Stimulated activated CD4-positive, alpha-beta T cell treated with anti-CD3 and anti-CD28 coated beads, Interleukin-1b, Interleukin-23, amount 100 ng/mL, for 4 hours (primary cell): ENCODE measurements around the gene CFLAR.
"Not testable (repeated sequence)": the region's sequence is repeated elsewhere in the genome, so short reads cannot be mapped to it uniquely, and the experiment has no call there.

Experiments
- DNase-seq, 2 donors: peaks; one replicate each; pipeline ENCODE4 v3.0.0-alpha.2; 2020; ENCODE audit warnings: low read depth in 2 of 2

Gene CFLAR

DNA sequence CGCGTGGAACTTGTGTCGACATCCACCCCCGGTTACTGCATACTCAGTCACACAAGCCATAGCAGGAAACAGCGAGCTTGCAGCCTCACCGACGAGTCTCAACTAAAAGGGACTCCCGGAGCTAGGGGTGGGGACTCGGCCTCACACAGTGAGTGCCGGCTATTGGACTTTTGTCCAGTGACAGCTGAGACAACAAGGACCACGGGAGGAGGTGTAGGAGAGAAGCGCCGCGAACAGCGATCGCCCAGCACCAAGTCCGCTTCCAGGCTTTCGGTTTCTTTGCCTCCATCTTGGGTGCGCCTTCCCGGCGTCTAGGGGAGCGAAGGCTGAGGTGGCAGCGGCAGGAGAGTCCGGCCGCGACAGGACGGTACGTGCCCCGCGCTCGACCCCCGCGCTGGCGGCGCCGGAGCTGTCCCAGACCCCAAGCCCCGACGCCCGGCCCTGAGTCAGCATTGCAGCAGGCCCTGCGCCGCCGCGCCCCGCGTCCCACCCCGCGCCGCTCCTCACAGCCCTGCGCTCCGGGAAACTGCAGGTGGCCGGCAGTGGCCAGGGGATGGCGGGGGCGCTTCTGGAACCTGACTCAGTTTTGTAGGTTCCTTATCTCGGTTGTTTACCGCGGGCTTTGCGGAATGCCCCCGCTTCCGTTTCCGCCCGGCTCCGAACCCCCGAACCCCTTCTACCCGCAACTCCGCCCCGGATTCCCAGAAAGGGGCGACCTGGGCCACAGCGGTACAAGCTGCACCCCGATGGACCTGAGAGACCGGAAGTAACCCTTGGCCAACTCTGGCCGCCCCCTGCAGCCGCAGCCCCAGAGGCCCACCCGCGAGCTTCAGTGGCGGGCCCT is at the start of gene CFLAR:
Gene CFLAR (plus strand): TSS at position 50 of the 844 bp plus-strand sequence. CDS start 13,702 bp downstream, outside the sequence.
- peak; percentile 60 to 61 for DNase-seq

DNA sequence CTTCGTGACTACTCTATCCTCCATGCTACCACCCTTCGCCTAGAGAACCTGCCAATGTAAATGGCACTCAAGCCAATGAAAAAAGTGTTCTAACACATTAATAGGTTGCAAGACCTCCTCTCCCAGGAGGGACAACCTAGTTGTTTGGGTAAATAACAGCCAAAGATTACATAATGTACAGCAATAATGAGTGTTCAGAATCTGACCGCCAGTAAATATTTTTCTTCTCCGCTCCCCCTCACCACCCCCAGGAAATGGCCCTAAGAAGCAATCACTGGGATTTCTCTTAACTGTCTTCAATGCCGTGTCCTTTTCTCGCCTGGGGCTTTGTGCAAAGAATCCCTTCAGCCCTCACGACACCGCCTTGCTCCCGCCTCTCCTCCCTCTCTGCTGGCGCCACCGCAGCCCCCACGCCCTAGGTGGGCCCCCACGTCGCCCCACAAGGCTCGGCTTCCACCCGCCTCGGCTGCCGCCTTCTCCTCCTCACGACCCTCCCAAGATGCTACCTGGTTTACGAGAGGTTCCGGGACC is 45.0 kb upstream of the CFLAR start:
- no peak for DNase-seq

- peak; percentile 78 to 87 for DNase-seq
Observed at GRCh38 chr2:201071479-201072200, 44.3 kb upstream of the CFLAR start, which contains the start of the genes HYCC2 and NDUFB3. Gene HYCC2 (minus strand): TSS chr2:201071671. CDS start chr2:201024009, 47,662 bp downstream. Gene NDUFB3 (plus strand): TSS chr2:201072001. CDS start chr2:201078883, 6,882 bp downstream.

DNA sequence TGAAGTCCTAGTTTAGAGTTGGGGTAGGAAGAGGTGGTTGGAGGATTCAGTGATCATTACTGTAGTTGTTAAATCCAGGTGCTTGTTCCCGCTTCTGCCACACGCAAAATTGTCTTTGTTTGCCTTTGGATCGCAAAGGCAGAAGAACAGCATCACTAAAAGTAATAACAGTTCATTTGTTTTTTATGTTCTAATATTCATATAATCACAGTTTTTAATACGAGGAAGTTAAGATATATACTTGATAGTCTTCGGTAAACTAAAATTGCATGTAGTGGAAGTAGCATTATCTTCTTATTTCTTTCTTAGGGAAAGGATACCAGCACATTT is 43.8 kb upstream of the CFLAR start:
- no peak for DNase-seq

- no peak for DNase-seq
Observed at GRCh38 chr2:201073071-201073470, 42.9 kb upstream of the CFLAR start.

DNA sequence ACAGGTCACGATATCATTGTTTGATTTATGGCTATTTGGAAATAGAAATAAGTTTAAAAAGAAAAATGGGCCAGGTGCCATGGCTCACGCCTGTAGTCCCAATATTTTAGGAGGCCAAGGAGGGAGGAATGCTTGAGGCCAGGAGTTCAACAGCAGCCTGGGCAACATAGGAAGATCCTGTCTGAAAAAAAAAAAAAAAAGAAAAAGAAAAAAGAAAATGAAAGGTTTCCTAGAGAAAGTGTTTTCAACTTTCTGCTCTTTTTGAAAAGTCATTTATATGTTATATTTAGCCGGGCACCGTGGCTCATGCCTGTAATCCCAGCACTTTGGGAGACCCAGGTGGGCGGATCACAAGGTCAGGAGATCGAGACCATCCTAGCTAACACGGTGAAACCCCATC is 41.0 kb upstream of the CFLAR start:
- DNase-seq = no peak

GRCh38 chr2:201084863-201085262 is 31.1 kb upstream of the CFLAR start:
- DNase-seq = no peak

GRCh38 chr2:201090574-201090973 is 25.4 kb upstream of the CFLAR start:
- DNase-seq = no peak

- no peak for DNase-seq
Observed at GRCh38 chr2:201093573-201093972, 22.4 kb upstream of the CFLAR start.

DNA sequence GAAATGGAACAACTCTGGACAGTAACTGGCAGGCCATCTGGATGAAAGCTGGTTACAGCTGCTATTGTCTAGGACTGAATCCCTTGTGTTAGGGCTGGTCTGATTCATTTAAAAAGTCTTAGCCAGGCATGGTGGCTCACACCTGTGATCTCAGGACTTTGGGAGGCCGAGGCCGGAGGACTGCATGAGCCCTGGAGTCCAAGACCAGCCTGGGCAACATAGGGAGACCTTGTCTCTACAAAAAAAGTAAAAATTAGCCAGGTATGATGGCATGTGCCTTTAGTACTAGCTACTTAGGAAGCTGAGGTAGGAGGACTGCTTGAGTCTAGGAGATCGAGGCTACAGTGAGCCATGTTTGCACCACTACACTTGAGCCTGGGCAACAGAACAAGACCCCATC is 15.5 kb upstream of the CFLAR start:
- DNase-seq = no peak

DNA sequence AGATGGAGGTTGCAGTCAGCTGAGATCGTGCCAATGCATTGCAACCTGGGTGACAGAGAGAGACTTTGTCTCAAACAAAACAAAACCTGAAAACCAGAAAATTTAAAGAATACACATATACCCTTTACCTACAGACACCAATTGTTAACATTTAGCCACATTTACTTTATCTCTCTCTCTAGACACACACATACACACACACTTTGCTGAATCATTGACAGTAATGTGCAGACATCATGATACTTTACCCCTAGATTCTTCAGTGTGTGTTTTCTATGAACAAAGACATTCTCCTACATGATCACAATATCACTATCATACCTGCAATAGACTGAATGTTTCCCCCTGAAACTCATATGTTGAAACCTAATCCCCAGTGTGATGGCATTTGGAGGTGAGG is 10.2 kb upstream of the CFLAR start:
- DNase-seq = no peak

GRCh38 chr2:201107624-201108023 is 8.3 kb upstream of the CFLAR start:
- no peak for DNase-seq

DNA sequence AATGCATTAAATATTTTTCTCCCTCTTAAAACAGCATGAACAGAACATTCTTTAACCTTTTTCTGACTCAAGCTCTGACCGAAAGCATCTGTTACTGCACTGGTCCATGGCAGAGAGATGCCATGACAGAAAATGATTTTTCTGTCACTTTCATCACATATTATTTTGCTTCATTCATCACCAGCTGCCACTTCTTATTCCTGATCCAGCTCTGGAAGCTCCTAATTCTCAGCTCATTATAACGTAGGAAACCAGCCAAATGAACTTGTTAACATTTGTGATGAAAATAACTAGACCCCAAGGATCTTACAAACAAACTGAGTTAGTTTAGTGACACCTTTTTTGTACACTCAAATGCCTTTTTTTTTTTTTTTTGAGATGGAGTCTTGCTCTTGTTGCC is 7.6 kb upstream of the CFLAR start:
- no peak for DNase-seq

DNA sequence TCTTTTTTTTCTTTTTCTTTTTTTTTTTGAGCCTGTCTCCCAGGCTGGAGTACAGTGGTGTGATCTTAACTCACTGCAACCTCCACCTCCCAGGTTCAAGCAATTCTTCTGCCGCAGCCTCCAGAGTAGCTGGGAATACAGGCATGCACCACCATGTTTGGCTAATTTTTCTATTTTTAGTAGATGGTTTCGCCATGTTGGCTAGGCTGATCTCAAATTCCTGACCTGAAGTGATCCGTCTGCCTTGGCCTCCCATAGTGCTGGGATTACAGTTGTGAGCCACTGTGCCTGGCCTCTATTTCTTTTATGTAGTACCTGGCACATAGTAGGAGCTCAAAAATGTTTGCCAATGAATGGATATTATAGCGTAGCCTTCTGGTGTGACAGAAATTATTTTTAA is 6.8 kb upstream of the CFLAR start:
- DNase-seq = no peak

- no peak for DNase-seq
Observed at GRCh38 chr2:201110615-201111014, 5.3 kb upstream of the CFLAR start.

DNA sequence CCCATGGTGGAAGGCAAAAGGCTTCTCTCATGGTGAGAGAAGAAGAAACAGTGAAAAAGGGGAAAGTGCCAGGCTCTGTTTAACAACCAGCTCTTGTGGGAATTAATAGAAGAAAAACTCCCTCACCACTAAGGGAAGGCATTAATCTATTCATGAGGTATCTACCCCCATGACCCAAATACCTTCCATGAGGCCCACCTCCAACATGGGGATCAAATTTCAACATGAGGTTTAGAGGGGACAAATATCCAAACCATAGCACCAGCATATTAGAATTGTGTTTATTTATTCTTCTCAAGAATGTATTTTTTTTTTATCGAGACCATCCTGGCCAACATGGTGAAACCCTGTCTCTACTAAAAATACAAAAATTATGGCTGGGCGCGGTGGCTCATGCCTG is 4.9 kb upstream of the CFLAR start:
- DNase-seq = no peak

GRCh38 chr2:201114350-201114749 is 1.6 kb upstream of the CFLAR start:
- DNase-seq = no peak

GRCh38 chr2:201114846-201115245 is 1.1 kb upstream of the CFLAR start:
- DNase-seq = no peak

GRCh38 chr2:201116959-201117734 is 1.2 kb downstream of the CFLAR start:
- no peak for DNase-seq

GRCh38 chr2:201117735-201118094 is 1.8 kb downstream of the CFLAR start:
- DNase-seq = not testable (repeated sequence)

- DNase-seq = peak; percentile 80 to 81
Observed at GRCh38 chr2:201118121-201118960, 2.4 kb downstream of the CFLAR start.
